GM12801 (cell line): ENCODE data around the gene TBRG1.

ENCODE experiments used
- CTCF ChIP-seq: IDR thresholded peaks from one replicate; pipeline ENCODE4 v1.5.1; 2011; ENCODE audit warnings: control low read depth; ENCODE audit not compliant: insufficient read length; ENCODE audit errors: extremely low read depth

Gene TBRG1

GRCh38 chr11:124639186-124639585, 16.5 kb downstream of the TBRG1 start:
- TF ChIP-seq CTCF: no peak

- no peak for TF ChIP-seq CTCF
These were observed 18.0 kb downstream of the TBRG1 start for GRCh38 chr11:124640666-124641065.

- no peak for TF ChIP-seq CTCF
These were observed 20.0 kb downstream of the TBRG1 start for GRCh38 chr11:124642628-124643027.

- TF ChIP-seq CTCF: no peak
These were observed 20.5 kb downstream of the TBRG1 start for GRCh38 chr11:124643042-124643604.

DNA sequence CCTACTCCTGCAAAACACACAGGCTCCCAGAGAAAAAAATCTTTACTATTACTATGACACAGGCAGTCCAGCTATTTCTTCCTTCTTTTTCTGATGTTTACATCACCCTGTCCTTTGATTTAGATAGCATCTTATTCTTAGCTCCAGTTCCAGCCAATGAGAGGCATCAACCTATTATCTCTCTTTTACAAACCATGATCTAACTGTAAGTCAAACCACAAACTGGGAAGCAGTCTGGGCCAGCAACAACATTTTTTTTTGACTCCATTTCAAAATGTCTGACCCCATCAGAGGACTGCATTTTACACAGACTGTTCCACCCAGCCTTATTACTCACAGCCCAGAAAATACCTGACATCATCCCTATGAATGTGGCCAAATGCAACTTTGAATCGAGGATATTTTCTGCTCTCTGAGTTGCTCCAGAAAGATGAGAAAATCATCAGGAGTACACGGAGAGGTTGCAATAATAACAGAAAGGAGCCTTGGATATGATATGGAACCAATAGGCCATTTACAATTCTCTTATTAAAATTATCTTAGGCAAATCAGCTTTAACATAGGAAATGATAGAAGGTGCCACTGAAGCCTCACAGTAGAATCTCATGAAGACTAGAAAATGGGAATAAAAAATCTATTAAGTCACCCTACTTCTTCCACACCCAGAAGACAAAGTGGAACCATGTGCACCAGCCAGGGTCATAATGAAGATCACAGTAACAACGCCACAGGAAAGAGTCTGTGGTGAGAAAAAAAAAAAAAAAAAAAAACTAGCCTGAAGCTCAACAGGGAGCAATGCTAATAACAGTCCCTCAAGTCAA, 21.2 kb downstream of the TBRG1 start:
- no peak for TF ChIP-seq CTCF

DNA sequence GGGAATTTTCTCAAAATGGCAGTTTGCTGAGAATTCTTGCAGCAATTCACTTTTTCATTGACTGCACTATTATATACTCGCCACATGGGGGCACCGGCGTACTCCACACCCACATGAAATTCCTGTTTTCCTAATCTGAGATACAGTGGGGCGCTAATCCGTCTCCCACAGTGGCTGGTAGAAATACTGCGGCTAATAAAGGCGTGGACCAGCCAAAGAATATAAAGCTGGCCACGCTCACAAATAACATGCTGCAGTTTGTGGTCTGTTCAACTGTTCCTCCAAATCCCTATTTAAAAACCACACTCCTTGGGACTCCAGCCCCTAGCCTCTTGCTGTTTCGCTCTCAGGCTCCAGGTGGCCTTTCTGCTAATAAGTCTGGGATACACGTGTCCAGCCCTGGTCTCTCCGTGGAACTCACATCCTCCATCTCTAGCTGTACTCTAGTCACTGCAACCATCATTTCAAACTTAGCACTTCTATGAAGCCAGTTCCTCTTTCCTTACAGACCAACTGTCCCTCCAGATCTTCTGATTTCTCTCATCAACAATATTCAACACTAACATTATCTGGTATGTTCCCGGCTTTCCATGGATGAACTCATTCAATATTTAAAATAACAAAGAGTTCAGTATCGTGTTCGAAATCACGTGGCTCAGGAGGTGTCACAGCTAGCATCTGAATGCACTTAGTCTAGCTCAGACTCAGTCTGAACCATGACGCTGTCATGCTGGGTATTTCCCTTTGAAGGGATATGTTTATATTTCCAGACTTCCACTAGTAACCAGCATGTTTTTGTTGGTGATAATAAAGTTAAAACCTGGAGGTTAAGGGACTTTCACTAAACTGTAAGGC, 22.0 kb downstream of the TBRG1 start:
- TF ChIP-seq CTCF: no peak

- no peak for TF ChIP-seq CTCF
These were observed 23.5 kb downstream of the TBRG1 start for GRCh38 chr11:124646148-124646547.
